Measurements from ENCODE around the gene RBM19.

RBM19 gene

GRCh38 chr12:113860059-113860820 is 105.9 kb downstream of the RBM19 start:
- TF ChIP-seq JUND (IDR thresholded peaks at IDR 0.05; ENCODE audit: low read depth) = no peak
- in situ Hi-C loops (cut with HindIII; ENCODE audit: low pct_unique_long_range_greater_than_20kb, low sequenced_read_pairs) = no loop called here
- no peak for DNase-seq (ENCODE audit: low read depth in 1 of 2, low spot score in 1 of 2)

DNA sequence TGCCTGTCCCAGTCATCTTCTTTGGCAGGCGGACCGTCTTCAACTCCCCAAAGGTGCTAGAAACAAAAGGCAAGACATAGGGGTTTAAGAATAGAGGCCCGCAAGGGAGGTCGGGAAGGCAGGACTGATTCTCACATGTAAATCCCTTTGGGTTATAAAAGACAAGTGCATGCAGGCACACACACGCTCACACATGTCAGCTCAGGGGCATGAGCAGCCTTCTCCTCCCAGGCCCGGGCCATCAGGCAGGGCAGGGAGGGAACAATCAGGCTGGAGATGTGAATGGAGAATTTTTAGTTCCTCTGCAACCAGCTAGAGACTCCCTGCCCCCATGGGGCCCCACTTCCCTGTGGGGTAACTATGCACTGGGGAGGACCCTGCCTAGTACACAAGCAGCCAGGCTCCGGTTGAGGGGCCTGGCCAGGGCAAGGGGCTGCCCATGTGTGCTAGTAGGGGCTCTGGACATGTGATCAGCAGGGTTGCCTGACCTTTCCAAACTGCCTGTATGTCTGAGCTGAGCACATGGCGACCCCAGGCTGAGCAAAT is 107.2 kb downstream of the RBM19 start:
- no peak for DNase-seq (ENCODE audit: low read depth in 1 of 2, low spot score in 1 of 2)
- in situ Hi-C loops (cut with HindIII; ENCODE audit: low pct_unique_long_range_greater_than_20kb, low sequenced_read_pairs) = no loop called here
- no peak for TF ChIP-seq JUND (IDR thresholded peaks at IDR 0.05; ENCODE audit: low read depth)

DNA sequence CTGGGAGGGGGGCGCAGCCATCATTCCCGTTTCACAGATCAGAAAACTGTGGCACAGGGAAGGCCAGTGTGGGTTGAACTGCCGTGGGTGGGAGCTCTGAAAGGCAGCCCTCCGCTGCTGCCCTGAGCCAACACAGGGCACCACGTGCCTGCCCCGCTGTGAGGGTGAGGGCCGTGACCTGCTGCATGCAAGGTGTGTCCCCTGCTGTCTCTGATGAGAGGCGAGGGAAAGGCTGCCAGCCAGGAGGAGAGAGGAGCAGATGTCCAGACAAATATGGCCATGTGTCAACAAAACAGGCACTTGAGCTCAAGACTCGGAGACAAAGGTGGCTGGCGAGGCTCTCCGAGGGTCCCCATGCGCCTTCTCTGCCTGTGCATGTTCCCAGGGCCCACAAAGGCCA is 108.8 kb downstream of the RBM19 start:
- no peak for TF ChIP-seq JUND (IDR thresholded peaks at IDR 0.05; ENCODE audit: low read depth)
- in situ Hi-C loops (cut with HindIII; ENCODE audit: low pct_unique_long_range_greater_than_20kb, low sequenced_read_pairs) = no loop called here
- no peak for DNase-seq (ENCODE audit: low read depth in 1 of 2, low spot score in 1 of 2)

GRCh38 chr12:113855998-113856397 is 110.1 kb downstream of the RBM19 start:
- in situ Hi-C loops (cut with HindIII; ENCODE audit: low pct_unique_long_range_greater_than_20kb, low sequenced_read_pairs) = no loop called here
- no peak for DNase-seq (ENCODE audit: low read depth in 1 of 2, low spot score in 1 of 2)
- no peak for TF ChIP-seq JUND (IDR thresholded peaks at IDR 0.05; ENCODE audit: low read depth)

DNA sequence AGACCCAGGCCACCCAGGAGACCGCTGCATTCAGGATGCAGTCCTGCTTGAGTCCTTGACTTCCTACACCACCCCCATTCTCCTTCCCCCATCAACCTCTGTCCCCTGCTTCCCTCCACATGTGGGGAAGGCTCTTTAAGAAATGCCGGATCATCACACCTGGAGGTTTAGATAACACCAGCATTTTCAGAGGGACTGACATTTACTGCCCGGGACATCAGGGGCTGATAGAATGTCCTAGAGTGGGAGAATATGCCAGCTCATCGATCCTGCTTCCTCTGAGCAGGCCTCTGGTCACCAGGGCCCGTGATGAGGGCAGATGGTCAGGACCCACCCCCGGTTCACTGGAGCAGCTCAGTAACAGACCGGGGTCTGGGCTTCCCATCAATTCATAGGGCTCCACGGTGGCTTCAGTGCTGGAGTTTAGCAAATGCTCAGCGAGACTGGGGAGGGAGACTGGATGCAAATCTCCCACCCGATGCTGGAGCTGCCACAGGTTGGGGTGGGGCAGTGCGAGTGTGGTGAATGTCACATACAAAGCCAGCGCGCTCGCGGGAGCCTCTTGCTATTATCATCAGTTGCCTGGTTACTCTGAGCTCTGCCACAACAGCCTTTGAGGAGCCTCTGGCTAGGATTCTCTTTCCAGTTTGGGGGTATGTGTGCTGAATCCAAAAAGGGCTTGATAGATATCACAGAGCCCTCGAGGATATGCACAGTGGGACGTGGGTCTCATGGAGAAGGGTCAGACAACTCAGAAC is 111.6 kb downstream of the RBM19 start:
- in situ Hi-C loops (cut with HindIII; ENCODE audit: low pct_unique_long_range_greater_than_20kb, low sequenced_read_pairs) = no loop called here
- TF ChIP-seq JUND (IDR thresholded peaks at IDR 0.05; ENCODE audit: low read depth) = no peak

GRCh38 chr12:113853491-113853890 is 112.6 kb downstream of the RBM19 start:
- in situ Hi-C loops (cut with HindIII; ENCODE audit: low pct_unique_long_range_greater_than_20kb, low sequenced_read_pairs) = no loop called here
- no peak for TF ChIP-seq JUND (IDR thresholded peaks at IDR 0.05; ENCODE audit: low read depth)
- peak in 1 of 2 experiments; percentile 15 for DNase-seq (ENCODE audit: low read depth in 1 of 2, low spot score in 1 of 2)

More for the DNA sequence above, 111.6 kb downstream of the RBM19 start:
- DNase-seq (ENCODE audit: low read depth in 1 of 2, low spot score in 1 of 2) = no peak

DNA sequence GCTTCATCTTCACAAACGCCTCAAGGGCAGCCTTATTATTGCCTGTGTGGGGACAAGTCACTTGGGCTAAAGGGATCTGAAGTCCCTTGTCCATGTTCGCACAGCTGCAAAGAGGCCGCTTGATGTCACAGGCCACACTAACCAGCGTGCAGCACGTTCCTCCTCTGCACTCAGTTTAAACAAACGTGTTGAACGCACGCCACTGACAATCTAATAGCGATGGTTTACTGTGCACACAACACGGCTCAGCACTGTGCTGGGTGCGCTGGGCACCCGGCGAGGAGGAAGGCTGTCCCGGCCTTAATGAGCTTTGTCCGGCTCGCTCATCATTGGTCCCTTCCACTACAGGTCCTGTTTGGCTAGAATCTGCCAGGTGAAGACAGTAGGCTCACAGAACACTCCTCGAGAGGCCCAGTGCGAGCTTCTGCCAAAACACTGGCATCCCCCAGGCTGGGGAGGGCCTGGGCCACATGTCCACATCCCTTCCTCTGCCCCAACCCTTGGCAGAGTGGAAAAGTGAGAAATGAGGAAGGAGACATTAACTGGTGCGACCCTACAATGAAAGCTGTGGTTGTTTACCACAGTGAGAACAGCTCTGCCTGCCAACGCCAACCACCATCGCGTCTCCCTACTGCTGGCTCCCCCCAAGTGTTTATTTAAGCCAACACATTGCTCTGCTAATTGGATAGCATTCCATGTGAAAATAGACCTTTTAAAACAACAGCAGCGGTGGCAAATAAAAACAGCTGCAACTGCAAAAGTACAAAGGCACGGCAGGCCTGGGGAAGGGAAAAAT is 113.2 kb downstream of the RBM19 start:
- TF ChIP-seq JUND (IDR thresholded peaks at IDR 0.05; ENCODE audit: low read depth) = no peak
- no peak for DNase-seq (ENCODE audit: low read depth in 1 of 2, low spot score in 1 of 2)
- in situ Hi-C loops (cut with HindIII; ENCODE audit: low pct_unique_long_range_greater_than_20kb, low sequenced_read_pairs) = no loop called here

GRCh38 chr12:113852264-113852663 is 113.9 kb downstream of the RBM19 start:
- in situ Hi-C loops (cut with HindIII; ENCODE audit: low pct_unique_long_range_greater_than_20kb, low sequenced_read_pairs) = no loop called here
- no peak for DNase-seq (ENCODE audit: low read depth in 1 of 2, low spot score in 1 of 2)
- TF ChIP-seq JUND (IDR thresholded peaks at IDR 0.05; ENCODE audit: low read depth) = no peak

DNA sequence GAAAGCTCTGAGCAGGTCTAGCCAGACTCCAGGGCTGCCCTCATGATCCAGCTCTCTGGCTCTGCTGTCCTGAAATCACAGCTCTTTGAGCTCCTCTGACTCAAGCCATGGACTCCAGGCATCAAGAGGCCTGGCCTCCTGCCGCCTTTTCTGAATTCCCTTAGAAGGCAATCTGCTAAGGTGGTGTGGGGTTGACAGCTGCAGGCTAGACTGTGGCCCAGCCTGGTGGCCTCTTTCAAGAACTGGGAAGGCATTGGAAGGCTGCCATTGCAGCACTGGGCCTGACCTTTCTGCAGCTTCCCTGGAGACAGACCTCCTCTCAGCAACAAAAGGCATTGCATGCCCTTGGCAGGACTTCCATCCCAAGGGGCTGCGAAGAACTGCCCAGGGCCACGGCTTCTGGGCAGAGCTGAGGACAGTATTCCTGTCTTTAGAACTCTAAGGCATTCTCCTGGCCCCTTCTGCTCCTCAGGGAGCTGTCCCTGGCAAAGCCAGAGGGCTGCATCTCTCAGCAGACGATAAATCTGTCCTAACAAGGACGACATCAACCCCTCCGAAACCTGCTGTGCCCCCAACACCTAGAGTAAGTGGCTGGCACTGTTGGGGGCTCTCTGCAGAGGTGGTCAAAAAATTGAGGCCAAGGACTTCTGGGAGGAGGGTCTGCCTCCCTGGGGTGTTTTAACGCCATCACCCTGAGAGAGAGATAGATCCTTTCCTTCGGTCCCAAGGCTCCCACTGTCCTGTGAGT is 115.6 kb downstream of the RBM19 start:
- DNase-seq (ENCODE audit: low read depth in 1 of 2, low spot score in 1 of 2) = no peak
- in situ Hi-C loops (cut with HindIII; ENCODE audit: low pct_unique_long_range_greater_than_20kb, low sequenced_read_pairs) = no loop called here
- TF ChIP-seq JUND (IDR thresholded peaks at IDR 0.05; ENCODE audit: low read depth) = no peak

GRCh38 chr12:113847856-113848255 is 118.3 kb downstream of the RBM19 start:
- no peak for DNase-seq (ENCODE audit: low read depth in 1 of 2, low spot score in 1 of 2)
- no peak for TF ChIP-seq JUND (IDR thresholded peaks at IDR 0.05; ENCODE audit: low read depth)
- in situ Hi-C loops (cut with HindIII; ENCODE audit: low pct_unique_long_range_greater_than_20kb, low sequenced_read_pairs) = no loop called here

DNA sequence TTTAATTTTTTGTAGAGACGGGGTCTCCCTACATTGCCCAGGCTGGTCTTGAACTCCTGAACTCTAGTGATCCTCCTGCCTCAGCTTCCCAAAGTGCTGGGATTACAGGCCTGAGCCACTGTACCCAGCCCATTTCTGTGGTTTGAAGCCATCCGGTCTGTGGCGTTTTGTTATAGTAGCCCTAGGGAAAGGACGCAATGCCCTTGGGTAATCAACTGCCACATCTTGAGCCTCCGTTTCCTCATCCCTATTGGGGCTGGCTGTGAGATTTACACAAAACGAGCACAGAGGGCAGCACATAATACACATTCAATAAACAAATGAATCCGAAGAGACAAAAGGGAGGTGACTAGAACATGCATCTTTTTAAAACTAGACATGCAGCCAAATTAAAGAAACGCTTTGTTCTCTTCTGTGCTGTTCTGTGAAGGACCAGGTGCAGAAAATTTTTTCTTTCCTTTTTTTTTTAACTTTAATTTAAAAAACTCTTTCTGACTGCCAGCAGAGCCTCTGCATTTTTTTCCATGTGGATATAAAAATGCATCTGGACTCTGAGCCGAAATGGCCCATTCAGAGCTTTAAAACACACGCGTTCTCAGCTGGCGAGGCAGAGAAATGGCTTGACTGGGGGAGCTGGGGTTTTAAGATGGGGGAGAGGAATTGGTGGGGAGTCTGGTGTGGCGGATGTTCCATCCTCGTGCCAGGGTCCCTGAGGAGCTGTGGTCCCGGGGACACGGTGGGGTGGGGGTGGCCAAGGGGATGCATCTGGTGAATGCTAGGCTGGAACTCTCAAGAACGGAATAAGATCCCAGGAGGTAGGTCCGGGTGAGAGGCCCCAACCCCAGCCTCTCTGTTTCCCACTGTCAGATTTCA is 119.0 kb downstream of the RBM19 start:
- DNase-seq (ENCODE audit: low read depth in 1 of 2, low spot score in 1 of 2) = no peak
- TF ChIP-seq JUND (IDR thresholded peaks at IDR 0.05; ENCODE audit: low read depth) = no peak
- in situ Hi-C loops (cut with HindIII; ENCODE audit: low pct_unique_long_range_greater_than_20kb, low sequenced_read_pairs) = no loop called here
